C4-2B (cell line): ENCODE results near the gene CPZ.

Experiments used
- ZFX ChIP-seq: fragments of 450-650 bp; IDR thresholded peaks from 2 replicates; pipeline ENCODE4 v1.6.1; 2017
- TF ChIP-seq, protein P1 (sequence below): fragments of 450-650 bp; conservative IDR thresholded peaks from 2 replicates; pipeline ENCODE4 v1.5.1; 2017; ENCODE audit warnings: mild to moderate bottlenecking

DNA sequence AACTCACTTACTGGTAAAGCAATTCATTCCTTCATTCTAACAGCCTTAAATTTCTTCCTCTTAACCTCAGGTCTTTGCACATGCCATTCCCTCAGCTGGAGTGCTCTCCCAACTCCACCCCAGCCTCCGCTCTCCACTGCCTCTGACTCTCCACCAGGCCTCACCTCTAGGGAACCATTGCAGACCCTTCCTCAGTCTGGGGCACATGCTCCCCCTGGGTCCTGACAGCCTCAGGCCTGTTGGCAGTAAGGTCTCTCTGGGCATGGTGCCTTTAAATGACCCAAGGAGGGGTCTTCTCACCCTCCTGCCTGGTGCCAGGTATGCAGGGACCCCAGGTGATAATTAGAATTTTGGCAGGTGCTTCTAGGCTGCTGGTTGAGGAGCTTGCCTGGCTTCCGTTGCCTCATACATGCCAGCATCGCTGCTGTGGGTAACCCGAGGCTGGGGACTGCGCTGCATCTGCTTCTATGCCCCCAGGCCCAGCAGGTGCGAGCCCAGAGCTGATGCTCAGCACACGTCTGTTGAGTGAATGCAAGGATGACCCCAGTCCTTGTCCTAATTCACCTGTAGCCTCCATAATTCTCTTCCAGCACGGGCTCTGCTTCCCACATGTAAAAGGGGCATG lies 39.9 kb upstream of the CPZ start:
- TF ChIP-seq, protein P1, sequence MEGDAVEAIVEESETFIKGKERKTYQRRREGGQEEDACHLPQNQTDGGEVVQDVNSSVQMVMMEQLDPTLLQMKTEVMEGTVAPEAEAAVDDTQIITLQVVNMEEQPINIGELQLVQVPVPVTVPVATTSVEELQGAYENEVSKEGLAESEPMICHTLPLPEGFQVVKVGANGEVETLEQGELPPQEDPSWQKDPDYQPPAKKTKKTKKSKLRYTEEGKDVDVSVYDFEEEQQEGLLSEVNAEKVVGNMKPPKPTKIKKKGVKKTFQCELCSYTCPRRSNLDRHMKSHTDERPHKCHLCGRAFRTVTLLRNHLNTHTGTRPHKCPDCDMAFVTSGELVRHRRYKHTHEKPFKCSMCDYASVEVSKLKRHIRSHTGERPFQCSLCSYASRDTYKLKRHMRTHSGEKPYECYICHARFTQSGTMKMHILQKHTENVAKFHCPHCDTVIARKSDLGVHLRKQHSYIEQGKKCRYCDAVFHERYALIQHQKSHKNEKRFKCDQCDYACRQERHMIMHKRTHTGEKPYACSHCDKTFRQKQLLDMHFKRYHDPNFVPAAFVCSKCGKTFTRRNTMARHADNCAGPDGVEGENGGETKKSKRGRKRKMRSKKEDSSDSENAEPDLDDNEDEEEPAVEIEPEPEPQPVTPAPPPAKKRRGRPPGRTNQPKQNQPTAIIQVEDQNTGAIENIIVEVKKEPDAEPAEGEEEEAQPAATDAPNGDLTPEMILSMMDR = no peak
- no peak for TF ChIP-seq ZFX
